Activated CD8-positive, alpha-beta memory T cell treated with anti-CD3 and anti-CD28 coated beads, Interleukin-2, amount 50 U/mL, for 48 hours (primary cell): ENCODE measurements around the gene AMN1.
"Not testable (repeated sequence)": the region's sequence is repeated elsewhere in the genome, so short reads cannot be mapped to it uniquely, and the experiment has no call there.

Source experiments
- DNase-seq: peaks from one replicate; pipeline ENCODE4 v3.0.0-alpha.2; 2020

The AMN1 gene

GRCh38 chr12:31732926-31733548 lies 4.2 kb upstream of the AMN1 start:
- DNase-seq, result peak; percentile 79

GRCh38 chr12:31731203-31731602 lies 2.4 kb upstream of the AMN1 start:
- not testable (repeated sequence) for DNase-seq

- DNase-seq, result no peak
Observed at GRCh38 chr12:31729705-31730104, 884 bp upstream of the AMN1 start.

- DNase-seq, result no peak
Observed at GRCh38 chr12:31728289-31728916, 418 bp downstream of the AMN1 start.

- no peak for DNase-seq
Observed at GRCh38 chr12:31727192-31727591, 1.6 kb downstream of the AMN1 start.

- no peak for DNase-seq
Observed at GRCh38 chr12:31726575-31726974, 2.2 kb downstream of the AMN1 start.

GRCh38 chr12:31724557-31724956 lies 4.3 kb downstream of the AMN1 start:
- no peak for DNase-seq

GRCh38 chr12:31722580-31722979 lies 6.2 kb downstream of the AMN1 start:
- no peak for DNase-seq

- DNase-seq, result not testable (repeated sequence)
Observed at GRCh38 chr12:31718542-31719198, 10.2 kb downstream of the AMN1 start.

- not testable (repeated sequence) for DNase-seq
Observed at GRCh38 chr12:31716998-31717397, 11.8 kb downstream of the AMN1 start.

GRCh38 chr12:31715283-31715825 lies 13.5 kb downstream of the AMN1 start:
- DNase-seq, result no peak

- no peak for DNase-seq
Observed at GRCh38 chr12:31714406-31715271, 14.2 kb downstream of the AMN1 start.

- DNase-seq, result no peak
Observed at GRCh38 chr12:31712877-31713276, 15.9 kb downstream of the AMN1 start.

GRCh38 chr12:31710021-31710818 lies 18.6 kb downstream of the AMN1 start:
- DNase-seq, result no peak

- not testable (repeated sequence) for DNase-seq
Observed at GRCh38 chr12:31708118-31708517, 20.7 kb downstream of the AMN1 start.

- DNase-seq, result no peak
Observed at GRCh38 chr12:31705621-31706020, 23.2 kb downstream of the AMN1 start.

GRCh38 chr12:31702047-31702446 lies 26.8 kb downstream of the AMN1 start:
- DNase-seq, result no peak

GRCh38 chr12:31689921-31690320 lies 38.9 kb downstream of the AMN1 start:
- not testable (repeated sequence) for DNase-seq

GRCh38 chr12:31687101-31687527 lies 41.7 kb downstream of the AMN1 start:
- DNase-seq, result no peak

- DNase-seq, result no peak
Observed at GRCh38 chr12:31685801-31686200, 43.0 kb downstream of the AMN1 start.

GRCh38 chr12:31682136-31682962 lies 46.5 kb downstream of the AMN1 start:
- peak; percentile 68 for DNase-seq
